Nephron (organoid): ENCODE results near the gene PABPN1L.

Source experiments
- H3K27ac Mint-ChIP-seq, 3 experiments: 2 replicates each; pipeline ENCODE4 v1.8.0; 2020; ENCODE audit warnings: mixed read lengths in 3 of 3, mild to moderate bottlenecking in 2 of 3, moderate library complexity in 1 of 3
- H3K27me3 Mint-ChIP-seq: 2 replicates; pipeline ENCODE4 v1.8.0; 2021; ENCODE audit warnings: low read depth, mild to moderate bottlenecking, moderate library complexity, mixed read lengths
- H3K36me3 Mint-ChIP-seq: 2 replicates; pipeline ENCODE4 v1.8.0; 2020; ENCODE audit warnings: low read depth, mixed read lengths
- H3K4me1 Mint-ChIP-seq: 2 replicates; pipeline ENCODE4 v1.8.0; 2020; ENCODE audit warnings: mixed read lengths
- H3K4me3 Mint-ChIP-seq, 3 experiments: 2 replicates each; pipeline ENCODE4 v1.8.0; 2020; ENCODE audit warnings: mild to moderate bottlenecking in 3 of 3, mixed read lengths in 3 of 3, moderate library complexity in 2 of 3
- H3K9me3 Mint-ChIP-seq: 2 replicates; pipeline ENCODE4 v1.8.0; 2020; ENCODE audit warnings: mixed read lengths
- CTCF ChIP-seq, 3 experiments: fragments of 200-600 bp; sonication (generic); IDR thresholded peaks; one replicate each; pipeline ENCODE4 v1.5.0; 2021; ENCODE audit warnings: antibody characterized with exemption in 3 of 3; ENCODE audit not compliant: unreplicated experiment in 3 of 3

PABPN1L gene

DNA sequence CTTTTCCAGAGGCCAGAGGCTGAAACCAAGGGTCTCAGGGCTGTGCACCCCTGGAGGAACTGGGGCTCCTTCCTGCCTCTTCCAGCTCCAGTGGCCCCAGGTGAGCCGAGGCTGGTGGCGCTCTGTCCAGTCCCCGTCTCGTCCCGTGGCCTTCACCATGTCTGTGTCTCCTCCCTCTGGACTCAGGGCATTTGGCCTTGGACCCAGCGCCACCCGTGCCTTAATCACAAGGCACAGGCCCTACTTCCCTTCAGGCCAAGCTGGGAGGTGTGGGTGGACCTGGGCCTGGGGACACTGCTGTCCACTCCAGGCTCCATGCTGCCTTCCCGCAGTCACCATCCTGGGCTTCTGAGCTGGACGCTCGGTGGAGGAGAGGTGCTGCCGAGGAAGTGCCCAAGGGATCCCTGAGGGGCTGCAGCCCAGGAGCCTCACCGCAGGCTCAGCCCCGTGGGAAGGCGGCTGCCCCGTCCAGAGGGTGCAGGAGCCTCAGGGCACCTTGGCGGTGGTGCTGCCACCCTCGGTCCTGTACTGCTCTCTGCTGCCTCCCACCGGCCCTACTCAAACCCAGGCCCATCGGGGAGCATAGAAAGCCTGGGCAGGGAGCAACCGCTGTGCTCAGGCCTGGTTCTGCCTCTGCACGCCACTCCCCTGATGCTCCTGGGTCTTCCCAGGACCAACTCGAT lies 45.2 kb downstream of the PABPN1L start:
- Mint-ChIP-seq H3K36me3 (peaks cover 5% of the 10 kb centered on the region), H3K27ac (no peak overlapping the region), H3K27me3 (no peaks in the 10 kb centered on the region), H3K9me3 (no peaks in the 10 kb centered on the region), H3K4me1 (no peaks in the 10 kb centered on the region), H3K4me3 (no peak overlapping the region)
- TF ChIP-seq CTCF (IDR thresholded peaks at IDR 0.05; ENCODE audit: unreplicated experiment in 3 of 3) = no peak

DNA sequence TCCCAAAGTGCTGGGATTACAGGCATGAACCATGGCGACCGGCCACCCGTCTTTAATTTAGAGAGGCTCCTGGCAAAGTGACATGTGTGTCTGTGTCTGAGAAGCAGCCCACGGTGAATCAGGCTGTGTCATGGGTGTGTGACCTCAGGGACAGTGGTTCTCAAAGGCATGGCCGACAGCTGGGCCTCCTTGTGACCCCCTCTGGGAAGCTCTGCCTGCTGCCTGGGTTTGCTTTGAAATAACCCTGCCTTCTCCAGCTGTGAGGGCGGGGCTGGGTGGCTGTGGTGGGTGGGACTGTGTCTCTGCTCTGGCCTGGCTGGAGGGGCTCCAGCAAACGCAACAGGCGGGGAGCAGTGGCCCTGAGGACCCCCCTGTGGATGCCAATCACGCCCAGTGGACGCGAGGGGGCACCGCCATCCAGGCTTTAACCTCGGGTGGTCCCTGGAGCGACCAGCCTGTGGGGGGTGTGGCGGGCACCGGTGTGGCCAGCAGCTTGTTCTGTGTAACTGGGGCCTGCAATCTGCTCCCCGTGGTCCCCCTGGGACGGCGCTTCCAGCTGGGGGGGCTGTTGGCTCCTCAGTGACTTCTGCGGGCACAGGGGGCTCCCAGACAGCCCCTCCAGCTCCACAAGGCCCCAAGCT lies 46.0 kb downstream of the PABPN1L start:
- Mint-ChIP-seq H3K9me3 (no peaks in the 10 kb centered on the region), H3K36me3 (peaks cover 5% of the 10 kb centered on the region), H3K27ac (no peak overlapping the region), H3K4me3 (no peak overlapping the region), H3K4me1 (no peaks in the 10 kb centered on the region), H3K27me3 (no peaks in the 10 kb centered on the region)
- no peak for TF ChIP-seq CTCF (IDR thresholded peaks at IDR 0.05; ENCODE audit: unreplicated experiment in 3 of 3)

GRCh38 chr16:88819126-88819525 lies 47.3 kb downstream of the PABPN1L start:
- Mint-ChIP-seq H3K4me3 (no peak overlapping the region), H3K4me1 (no peaks in the 10 kb centered on the region), H3K27ac (no peak overlapping the region), H3K27me3 (no peaks in the 10 kb centered on the region), H3K9me3 (no peaks in the 10 kb centered on the region), H3K36me3 (peaks cover 5% of the 10 kb centered on the region)
- no peak for TF ChIP-seq CTCF (IDR thresholded peaks at IDR 0.05; ENCODE audit: unreplicated experiment in 3 of 3)

GRCh38 chr16:88818575-88818874 lies 47.9 kb downstream of the PABPN1L start:
- no peak for TF ChIP-seq CTCF (IDR thresholded peaks at IDR 0.05; ENCODE audit: unreplicated experiment in 3 of 3)
- H3K27ac Mint-ChIP-seq = no peak overlapping the region
- H3K4me3 Mint-ChIP-seq = no peak overlapping the region
- no peaks in the 10 kb centered on the region for H3K4me1 Mint-ChIP-seq
- H3K27me3 Mint-ChIP-seq = no peaks in the 10 kb centered on the region
- H3K9me3 Mint-ChIP-seq = no peaks in the 10 kb centered on the region
- peaks cover 5% of the 10 kb centered on the region for H3K36me3 Mint-ChIP-seq

GRCh38 chr16:88817785-88818574 lies 48.5 kb downstream of the PABPN1L start:
- Mint-ChIP-seq H3K36me3 (peaks cover 3% of the 10 kb centered on the region), H3K4me3 (no peak overlapping the region), H3K4me1 (no peaks in the 10 kb centered on the region), H3K9me3 (no peaks in the 10 kb centered on the region), H3K27me3 (no peaks in the 10 kb centered on the region), H3K27ac (no peak overlapping the region)
- no peak for TF ChIP-seq CTCF (IDR thresholded peaks at IDR 0.05; ENCODE audit: unreplicated experiment in 3 of 3)
